GM19395 (cell line): ENCODE measurements around the gene KLRF2.
"Not testable (repeated sequence)": the region's sequence is repeated elsewhere in the genome, so short reads cannot be mapped to it uniquely, and the experiment has no call there.

ENCODE experiments used
- ATAC-seq: cut with Tn5 transposase; IDR thresholded peaks from one replicate; pipeline ENCODE4 v1.9.1; 2021; ENCODE audit warnings: mild to moderate bottlenecking, moderate library complexity; ENCODE audit not compliant: unreplicated experiment

Gene KLRF2, protein sequence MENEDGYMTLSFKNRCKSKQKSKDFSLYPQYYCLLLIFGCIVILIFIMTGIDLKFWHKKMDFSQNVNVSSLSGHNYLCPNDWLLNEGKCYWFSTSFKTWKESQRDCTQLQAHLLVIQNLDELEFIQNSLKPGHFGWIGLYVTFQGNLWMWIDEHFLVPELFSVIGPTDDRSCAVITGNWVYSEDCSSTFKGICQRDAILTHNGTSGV

DNA sequence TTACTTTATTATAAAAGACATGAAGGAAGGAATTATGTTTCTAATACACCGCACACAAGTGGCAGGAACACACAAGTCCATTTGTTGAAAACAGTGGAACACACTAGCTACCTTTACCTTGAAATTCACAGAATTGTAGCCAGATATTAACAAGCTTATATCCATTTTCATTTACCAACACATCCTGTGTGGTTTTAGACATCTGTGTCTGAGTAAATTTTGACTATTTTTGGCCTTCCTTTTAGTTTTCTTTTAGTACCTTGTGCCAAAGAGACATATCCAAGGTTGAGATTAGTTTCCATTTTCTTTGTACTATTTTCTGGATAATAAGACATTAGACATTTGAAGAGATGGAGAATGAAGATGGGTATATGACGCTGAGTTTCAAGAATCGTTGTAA lies at the start of gene KLRF2:
Gene KLRF2, plus strand, starts transcription at position 244 of the 400 bp plus-strand sequence. Its CDS starts 107 bp downstream, at position 351.
- no peak for ATAC-seq

DNA sequence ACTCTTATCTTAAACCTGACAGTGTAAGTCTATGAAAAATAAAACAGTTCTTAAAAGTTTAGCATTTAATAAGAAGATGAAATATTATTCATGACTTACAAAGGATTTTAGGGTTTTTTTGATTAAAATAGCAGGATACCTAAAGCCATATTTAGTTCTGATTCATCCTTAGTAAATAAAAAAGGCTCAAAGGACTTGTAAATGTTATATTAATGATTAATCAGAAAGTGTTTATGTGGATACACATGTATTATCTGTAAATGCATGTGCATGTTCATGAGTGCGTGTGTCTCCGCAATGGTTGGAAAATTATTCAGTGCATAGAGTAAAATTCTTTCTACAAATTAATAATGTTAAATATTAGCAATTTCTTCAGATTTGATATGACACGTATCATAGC lies 49.6 kb upstream of the KLRF2 start:
- no peak for ATAC-seq

DNA sequence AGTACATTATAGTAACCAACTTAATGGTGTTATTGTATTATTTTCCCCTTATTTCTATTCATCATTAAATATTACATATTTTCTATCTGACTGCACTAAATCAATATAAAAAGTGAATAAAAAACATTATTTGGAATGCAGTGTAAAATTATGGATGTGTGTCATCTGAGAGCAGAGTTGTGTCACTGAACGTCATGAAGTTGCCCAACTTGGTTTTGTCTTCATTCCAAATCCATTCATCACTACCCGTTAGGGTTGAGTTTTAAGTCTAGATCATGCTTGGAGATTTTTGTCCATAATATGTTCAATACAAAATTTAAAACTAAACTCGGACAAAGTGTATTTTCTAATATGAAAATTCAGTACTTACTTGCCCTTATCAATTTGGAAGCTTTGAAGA lies 37.9 kb upstream of the KLRF2 start:
- ATAC-seq: no peak

DNA sequence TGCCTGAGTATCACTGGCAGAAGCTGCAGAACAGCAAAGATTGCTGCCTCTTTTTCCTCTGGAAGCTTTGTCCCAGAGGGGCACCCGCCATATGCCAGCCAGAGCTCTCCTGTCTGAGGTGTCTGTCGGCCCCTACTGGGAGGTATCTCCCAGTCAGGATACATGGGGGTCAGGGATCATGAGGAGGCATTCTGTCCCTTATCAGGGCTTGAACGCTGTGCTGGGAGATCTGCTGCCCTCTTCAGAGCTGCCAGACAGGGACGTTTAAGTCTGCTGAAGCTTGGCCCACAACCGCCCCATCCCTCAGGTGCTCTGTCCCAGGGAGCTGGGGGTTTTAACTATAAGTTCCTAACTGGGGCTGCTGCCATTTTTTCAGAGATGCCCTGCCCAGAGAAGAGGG lies 32.4 kb upstream of the KLRF2 start:
- no peak for ATAC-seq

DNA sequence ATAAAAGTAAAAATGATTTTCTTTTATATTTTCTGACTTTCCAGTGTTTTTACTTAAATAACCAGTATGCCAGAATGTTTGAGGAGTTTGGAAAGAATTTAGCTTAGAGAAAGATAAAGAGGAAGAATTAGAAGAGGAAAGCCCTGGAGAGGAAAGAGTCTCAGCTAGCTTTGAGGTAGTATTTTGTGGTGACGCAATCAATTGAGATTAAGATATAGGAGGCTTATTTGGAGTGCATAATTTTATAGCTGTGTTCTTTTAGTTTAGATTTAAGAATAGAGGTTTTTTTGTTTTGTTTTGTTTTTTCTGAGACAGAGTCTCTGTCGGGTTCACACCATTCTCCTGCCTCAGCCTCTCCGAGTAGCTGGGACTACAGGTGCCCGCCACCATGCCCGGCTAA lies 30.2 kb upstream of the KLRF2 start:
- no peak for ATAC-seq

GRCh38 chr12:9851927-9852326 lies 29.4 kb upstream of the KLRF2 start:
- ATAC-seq: no peak

DNA sequence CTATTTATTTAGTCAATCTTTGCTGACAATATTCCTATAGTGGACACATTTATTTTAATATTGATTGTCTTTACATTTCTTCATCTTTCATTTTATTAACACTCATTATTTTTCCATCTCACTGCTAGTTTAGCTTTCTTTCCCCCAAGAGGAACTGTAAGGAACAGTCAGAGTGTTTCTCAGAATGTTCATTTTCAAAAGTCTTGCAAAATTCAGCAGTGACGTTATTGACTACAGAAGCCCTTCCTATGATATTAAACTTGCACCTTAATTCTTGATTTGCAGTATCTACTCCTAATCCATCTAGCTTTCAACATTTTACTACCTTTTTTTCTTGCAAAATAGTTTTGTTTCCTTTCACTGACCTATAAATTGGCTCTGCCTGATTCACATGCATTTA lies 25.1 kb upstream of the KLRF2 start:
- no peak for ATAC-seq

GRCh38 chr12:9856894-9857293 lies 24.4 kb upstream of the KLRF2 start:
- ATAC-seq: no peak

- ATAC-seq: no peak
These were observed 23.2 kb upstream of the KLRF2 start for GRCh38 chr12:9858135-9858534.

DNA sequence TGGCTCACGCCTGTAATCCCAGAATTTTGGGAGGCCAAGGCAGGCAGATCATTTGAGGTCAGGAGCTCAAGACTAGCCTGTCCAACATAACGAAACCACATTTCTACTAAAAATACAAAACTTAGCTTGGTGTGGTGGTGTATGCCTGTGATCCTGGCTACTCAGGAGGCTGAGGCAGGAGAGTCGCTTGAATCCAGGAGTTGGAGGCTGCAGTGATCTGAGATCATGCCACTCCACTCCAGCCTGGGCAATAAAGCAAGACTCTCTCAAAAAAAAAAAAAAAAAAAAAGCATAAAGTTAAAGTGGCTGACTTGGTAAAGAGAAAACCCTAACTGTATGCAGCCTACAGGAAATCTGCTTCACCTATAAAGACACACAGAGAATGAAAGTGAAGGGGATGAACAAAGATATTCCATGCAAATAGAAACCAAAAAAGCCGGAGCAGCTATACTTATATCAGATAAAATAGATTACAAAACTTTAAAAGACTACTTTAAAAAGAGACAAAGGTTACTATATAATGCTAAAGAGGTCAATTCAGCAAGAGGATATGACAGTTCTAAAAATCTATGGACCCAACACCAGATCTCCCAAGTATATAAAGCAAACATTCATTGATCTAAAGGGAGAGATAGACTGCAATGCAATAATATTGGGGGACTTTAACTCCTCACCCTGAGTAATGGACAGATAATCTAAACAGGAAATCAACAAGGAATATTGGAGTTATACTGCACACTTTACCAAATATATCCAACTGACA lies 16.2 kb upstream of the KLRF2 start:
- ATAC-seq: no peak

- no peak for ATAC-seq
These were observed 14.4 kb upstream of the KLRF2 start for GRCh38 chr12:9866860-9867269.

- ATAC-seq: no peak
These were observed 13.8 kb upstream of the KLRF2 start for GRCh38 chr12:9867531-9867930.

GRCh38 chr12:9868311-9868801 lies 12.9 kb upstream of the KLRF2 start:
- no peak for ATAC-seq

GRCh38 chr12:9868951-9869306 lies 12.4 kb upstream of the KLRF2 start:
- no peak for ATAC-seq

GRCh38 chr12:9869307-9870161 lies 11.8 kb upstream of the KLRF2 start, which contains the start of gene CLEC2B:
CLEC2B (minus strand) TSS chr12:9869354.
- ATAC-seq: no peak

- ATAC-seq: no peak
These were observed 10.9 kb upstream of the KLRF2 start for GRCh38 chr12:9870286-9870866.

DNA sequence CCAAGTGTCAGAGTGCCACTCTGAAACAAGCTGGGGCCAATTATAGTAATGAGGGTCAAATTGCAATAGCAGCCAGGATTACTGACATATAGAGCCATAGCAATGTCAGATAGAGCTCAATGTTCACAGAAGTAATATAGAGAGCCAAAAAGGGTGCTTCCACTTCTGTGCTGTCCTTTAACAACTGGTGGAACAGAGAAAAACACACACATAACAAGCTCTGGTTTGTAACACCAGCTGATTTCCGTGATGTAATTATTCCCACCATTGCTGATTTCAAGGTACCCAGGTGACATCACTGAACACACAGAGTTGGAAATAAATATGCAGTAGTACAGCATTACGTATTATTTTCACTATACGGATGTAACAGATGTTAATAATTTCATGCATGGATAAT lies 9.1 kb upstream of the KLRF2 start:
- no peak for ATAC-seq

GRCh38 chr12:9872742-9873141 lies 8.5 kb upstream of the KLRF2 start:
- no peak for ATAC-seq

DNA sequence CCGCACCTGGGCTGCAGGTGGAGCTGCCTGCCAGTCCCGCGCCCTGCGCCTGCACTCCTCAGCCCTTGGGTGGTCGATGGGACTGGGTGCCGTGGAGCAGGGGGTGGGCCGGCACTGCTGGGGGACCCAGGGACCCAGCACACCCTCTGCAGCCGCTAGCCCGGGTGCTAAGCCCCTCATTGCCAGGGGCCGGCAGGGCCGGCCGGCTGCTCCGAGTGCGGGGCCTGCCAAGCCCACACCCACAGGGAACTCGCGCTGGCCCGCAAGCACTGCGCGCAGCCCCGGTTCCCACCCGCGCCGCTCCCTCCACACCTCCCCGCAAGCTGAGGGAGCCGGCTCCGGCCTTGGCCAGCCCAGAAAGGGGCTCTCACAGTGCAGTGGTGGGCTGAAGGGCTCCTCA lies 5.2 kb upstream of the KLRF2 start:
- not testable (repeated sequence) for ATAC-seq

- no peak for ATAC-seq
These were observed 684 bp upstream of the KLRF2 start for GRCh38 chr12:9880532-9881078.

- ATAC-seq: no peak
These were observed 699 bp downstream of the KLRF2 start for GRCh38 chr12:9881988-9882387.
